B cell (primary cell): Measurements from ENCODE around the gene RASSF4. TPM values are rescaled to one million over a fixed set of nuclear protein-coding genes. Genes with fewer than 3 reads are reported as not detected.
A peak's percentile ranks its signal among the peaks of the same experiment; 100 is the strongest.

Experiments used
- ATAC-seq: fragments of 200-7000 bp; cut with Tn5 transposase; one replicate; pipeline ENCODE4 v1.10.0; 2021; ENCODE audit warnings: low read depth, mild to moderate bottlenecking, moderate number of reproducible peaks, moderate library complexity
- CTCF ChIA-PET: fragments of 350-600 bp; sonication (Branson Sonifier 250); formaldehyde crosslinking; loops from one replicate; lab custom pipeline; 2021; ENCODE audit warnings: antibody characterized with exemption, inconsistent platforms; lab: Charles Lee
- POLR2A ChIA-PET: fragments of 350-600 bp; sonication (Branson Sonifier 250); formaldehyde crosslinking; loops from one replicate; lab custom pipeline; 2021; ENCODE audit warnings: antibody characterized with exemption; lab: Charles Lee
- DNase-seq: peaks from one replicate; pipeline ENCODE4 v3.0.0; 2013
- H2AFZ ChIP-seq: 2 replicates; pipeline ENCODE4 v1.6.1; 2012; ENCODE audit warnings: mild to moderate bottlenecking, low read depth, low read length; ENCODE audit not compliant: insufficient read depth, poor library complexity, severe bottlenecking
- H3K27ac ChIP-seq, 2 donors: 1 replicate in 1 of 2; 2 replicates in 1 of 2; pipeline ENCODE4 v1.5.1; 2012 to 2013; ENCODE audit warnings: low read length in 2 of 2, mild to moderate bottlenecking in 2 of 2, moderate library complexity in 1 of 2
- H3K27me3 ChIP-seq, 4 experiments: fragments of 200-600 bp in 1 of 4; sonication (generic) in 1 of 4; replicated peaks in 1 of 4; 1 replicate in 2 of 4; 2 replicates in 2 of 4; pipeline versions ENCODE4 v1.6.1 to v1.7.0; 2013 to 2016; ENCODE audit warnings: low read length in 3 of 4, mild to moderate bottlenecking in 2 of 4, mixed read lengths in 1 of 4, moderate library complexity in 1 of 4; ENCODE audit not compliant: insufficient read depth in 4 of 4, control insufficient read depth in 3 of 4; ENCODE audit errors: control extremely low read depth in 1 of 4
- H3K36me3 ChIP-seq, 2 experiments: replicated peaks in 1 of 2; 1 replicate in 1 of 2; 2 replicates in 1 of 2; pipeline versions ENCODE4 v1.6.1 to v1.7.1; 2013; ENCODE audit warnings: low read length in 1 of 2; ENCODE audit not compliant: insufficient read depth in 2 of 2, control insufficient read depth in 1 of 2; ENCODE audit errors: control extremely low read depth in 1 of 2, extremely low read depth in 1 of 2
- H3K4me1 ChIP-seq, 2 donors: fragments of 200-600 bp in 1 of 2; sonication (generic) in 1 of 2; 1 replicate in 1 of 2; 2 replicates in 1 of 2; pipeline versions ENCODE4 v1.5.1 to v1.6.1; 2013 to 2017; ENCODE audit warnings: low read length in 2 of 2; ENCODE audit not compliant: control insufficient read depth in 2 of 2, insufficient read depth in 2 of 2
- H3K4me2 ChIP-seq: replicated peaks from 2 replicates; pipeline ENCODE3; 2012; ENCODE audit warnings: mild to moderate bottlenecking, low read depth, low read length; ENCODE audit not compliant: poor library complexity, severe bottlenecking
- H3K4me3 ChIP-seq, 5 experiments: fragments of 200-600 bp in 1 of 5; sonication (generic) in 1 of 5; 1 replicate in 3 of 5; 2 replicates in 2 of 5; pipeline versions ENCODE4 v1.5.1 to v1.7.0; 2011 to 2016; ENCODE audit warnings: low read length in 4 of 5, mild to moderate bottlenecking in 4 of 5, low read depth in 2 of 5, control low read depth in 1 of 5, moderate library complexity in 1 of 5; ENCODE audit not compliant: insufficient read depth in 1 of 5; ENCODE audit errors: control extremely low read depth in 1 of 5, extremely low read depth in 1 of 5
- H3K79me2 ChIP-seq: fragments of 200-600 bp; sonication (generic); one replicate; pipeline ENCODE4 v1.6.0; 2016; ENCODE audit warnings: low read length; ENCODE audit not compliant: control insufficient read depth, insufficient read depth
- H3K9ac ChIP-seq: fragments of 200-600 bp; sonication (generic); 2 replicates; pipeline ENCODE4 v1.6.1; 2017; ENCODE audit warnings: mild to moderate bottlenecking, low read length, moderate library complexity
- H3K9me3 ChIP-seq, 3 donors: one replicate each; pipeline versions ENCODE4 v1.6.1 to v1.7.1; 2013; ENCODE audit warnings: low read length in 2 of 3; ENCODE audit not compliant: control insufficient read depth in 2 of 3, insufficient read depth in 1 of 3; ENCODE audit errors: control extremely low read depth in 1 of 3
- H4K20me1 ChIP-seq: 2 replicates; pipeline ENCODE4 v1.6.0; 2012; ENCODE audit warnings: mild to moderate bottlenecking, low read length; ENCODE audit not compliant: insufficient read depth, control insufficient read depth, poor library complexity, severe bottlenecking
- H3K27ac Mint-ChIP-seq: one replicate; pipeline ENCODE4 v1.8.0; 2021; ENCODE audit warnings: mixed read lengths
- H3K27me3 Mint-ChIP-seq: one replicate; pipeline ENCODE4 v1.8.0; 2021; ENCODE audit warnings: mixed read lengths
- H3K4me1 Mint-ChIP-seq: one replicate; pipeline ENCODE4 v1.8.0; 2021; ENCODE audit warnings: mixed read lengths
- H3K4me3 Mint-ChIP-seq: one replicate; pipeline ENCODE4 v1.8.0; 2021; ENCODE audit warnings: mixed read lengths
- H3K9me3 Mint-ChIP-seq: one replicate; pipeline ENCODE4 v1.8.0; 2022; ENCODE audit warnings: mixed read lengths; ENCODE audit not compliant: insufficient read depth
- EZH2 ChIP-seq: IDR thresholded peaks from 2 replicates; pipeline ENCODE4 v1.6.1; 2012; ENCODE audit warnings: borderline replicate concordance, low read depth, mild to moderate bottlenecking, moderate library complexity, low read length; ENCODE audit not compliant: insufficient read depth, poor library complexity, severe bottlenecking
- WGBS: methylation state at CpG from one replicate; pipeline ENCODE4 v1.1.5; 2013; ENCODE audit warnings: missing lambda C conversion rate; ENCODE audit not compliant: insufficient coverage; 5-methylcytosine and 5-hydroxymethylcytosine counted together
- intact Hi-C: fragments of 100-400 bp; cut with micrococcal nuclease; formaldehyde crosslinking; loops from one replicate; pipeline ENCODE4 v1.10.0; 2022
- polyA plus RNA-seq: library from polyadenylated mRNA; depleted of rRNA; stranded (reverse); fragments of >200 nt; gene quantifications from 2 replicates; pipeline ENCODE4 v1.2.3, GENCODE V29; 2012
- total RNA-seq, 2 donors: library from RNA; stranded (reverse); fragments of 120-200 nt in 1 of 2; gene quantifications; 1 replicate in 1 of 2; 2 replicates in 1 of 2; pipeline versions ENCODE4 v1.2.3 to v1.2.4, GENCODE V29; 2013 to 2022
- TF ChIP-seq, protein P1 (sequence below): fragments of 200-600 bp; IDR thresholded peaks from one replicate; pipeline ENCODE4 v1.8.0; 2022; ENCODE audit warnings: antibody characterized with exemption, mild to moderate bottlenecking

Gene RASSF4
- total and polyA plus RNA-seq, 2 donors (not counting 1 experiment from before 2014, with no cell fraction given), result 1.9 to 2.6 TPM

DNA sequence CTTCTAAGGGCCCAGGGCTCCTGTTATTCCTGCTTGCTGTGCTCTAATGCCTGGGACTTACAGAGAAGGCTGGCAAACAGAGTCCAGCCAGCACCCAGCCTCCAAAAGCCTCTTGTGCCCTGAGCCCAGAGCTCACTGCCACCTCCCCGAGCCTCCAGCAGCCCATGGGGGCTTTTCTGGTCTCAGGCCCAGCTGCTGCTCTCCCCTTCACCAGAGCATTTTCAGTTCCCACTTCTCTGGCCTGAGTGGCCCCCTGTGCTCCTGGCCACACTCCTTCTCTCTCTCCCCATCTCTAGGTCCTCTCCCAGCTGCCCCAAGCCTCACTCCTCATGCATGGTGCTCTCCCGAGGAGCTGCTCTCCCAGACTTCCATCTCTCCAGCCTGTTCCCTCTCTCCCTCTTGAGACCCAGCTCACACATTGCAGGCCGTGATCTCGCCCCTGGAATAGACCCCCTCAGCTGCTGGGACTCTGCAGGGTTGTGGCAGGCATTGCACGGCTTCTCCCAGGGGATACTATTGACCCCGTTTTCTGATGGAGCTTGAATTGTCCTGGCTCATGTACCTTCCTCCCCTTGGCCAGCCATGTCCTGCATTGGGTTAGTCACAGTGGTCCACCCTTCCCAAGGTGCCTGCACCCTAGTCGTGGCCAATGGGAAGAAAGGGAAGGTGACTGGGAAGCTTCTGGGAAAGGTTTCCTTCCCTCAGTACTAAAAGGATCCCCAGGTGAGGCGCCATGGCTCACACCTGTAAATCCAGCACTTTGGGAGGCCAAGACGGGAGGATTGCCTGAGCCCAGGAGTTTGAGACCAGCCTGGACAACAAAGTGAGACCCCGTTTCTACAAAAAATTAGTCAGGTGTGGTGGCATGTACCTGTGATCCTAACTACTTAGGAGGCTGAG is 9.0 kb upstream of the RASSF4 start:
- no peaks in the 10 kb centered on the region for H3K79me2 ChIP-seq
- 81% methylated on average over 8 of the region's 10 CpGs for WGBS
- ChIA-PET CTCF (interaction anchor here (1.4 to 5.1 kb wide), 2 partner anchors 13 to 18 kb away, joined by 4 to 22 read pairs; no protein-coding TSS in a partner anchor), POLR2A (no interaction called here)
- H3K4me1 ChIP-seq, result peaks cover 27 to 46% of the 10 kb centered on the region in 2 donors
- no peaks in the 10 kb centered on the region for H3K27me3 ChIP-seq
- peaks cover 5% of the 10 kb centered on the region for H4K20me1 ChIP-seq
- no peaks in the 10 kb centered on the region for H3K9me3 ChIP-seq
- H3K4me3 Mint-ChIP-seq, result no peak overlapping the region
- H3K36me3 ChIP-seq, result peaks cover 0 to 3% of the 10 kb centered on the region in 2 experiments
- intact Hi-C loops, result no loop called here
- H3K9ac ChIP-seq, result no peak overlapping the region
- no peak for ATAC-seq
- H3K9me3 Mint-ChIP-seq, result no peaks in the 10 kb centered on the region
- H3K27ac ChIP-seq, result no peak overlapping the region
- H3K27ac Mint-ChIP-seq, result peak overlapping the region; percentile 26
- TF ChIP-seq, protein P1, sequence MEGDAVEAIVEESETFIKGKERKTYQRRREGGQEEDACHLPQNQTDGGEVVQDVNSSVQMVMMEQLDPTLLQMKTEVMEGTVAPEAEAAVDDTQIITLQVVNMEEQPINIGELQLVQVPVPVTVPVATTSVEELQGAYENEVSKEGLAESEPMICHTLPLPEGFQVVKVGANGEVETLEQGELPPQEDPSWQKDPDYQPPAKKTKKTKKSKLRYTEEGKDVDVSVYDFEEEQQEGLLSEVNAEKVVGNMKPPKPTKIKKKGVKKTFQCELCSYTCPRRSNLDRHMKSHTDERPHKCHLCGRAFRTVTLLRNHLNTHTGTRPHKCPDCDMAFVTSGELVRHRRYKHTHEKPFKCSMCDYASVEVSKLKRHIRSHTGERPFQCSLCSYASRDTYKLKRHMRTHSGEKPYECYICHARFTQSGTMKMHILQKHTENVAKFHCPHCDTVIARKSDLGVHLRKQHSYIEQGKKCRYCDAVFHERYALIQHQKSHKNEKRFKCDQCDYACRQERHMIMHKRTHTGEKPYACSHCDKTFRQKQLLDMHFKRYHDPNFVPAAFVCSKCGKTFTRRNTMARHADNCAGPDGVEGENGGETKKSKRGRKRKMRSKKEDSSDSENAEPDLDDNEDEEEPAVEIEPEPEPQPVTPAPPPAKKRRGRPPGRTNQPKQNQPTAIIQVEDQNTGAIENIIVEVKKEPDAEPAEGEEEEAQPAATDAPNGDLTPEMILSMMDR, result no peak
- no peak for TF ChIP-seq EZH2
- H3K4me3 ChIP-seq, result no peak overlapping the region
- H3K27me3 Mint-ChIP-seq, result no peaks in the 10 kb centered on the region
- peaks cover 45% of the 10 kb centered on the region for H3K4me1 Mint-ChIP-seq
- no peak overlapping the region for H2AFZ ChIP-seq
- no peak for DNase-seq
- no peak overlapping the region for H3K4me2 ChIP-seq
